SK-N-SH treated with all-trans-retinoic acid at 6 μM for 48 hours (cell line): ENCODE data around the gene PCARE.

Experiments used
- ATAC-seq: fragments of 200-7000 bp; cut with Tn5 transposase; 3 replicates; pipeline ENCODE4 v1.9.1; 2020; ENCODE audit warnings: mild to moderate bottlenecking, moderate library complexity
- ARNTL ChIP-seq: fragments of 450-650 bp; formaldehyde crosslinking; IDR thresholded peaks from 2 replicates; pipeline ENCODE4 v1.5.0; 2020; ENCODE audit warnings: low read depth, mild to moderate bottlenecking, moderate library complexity, borderline replicate concordance
- BACH2 ChIP-seq: fragments of 250-450 bp; sonication (Bioruptor Pico); IDR thresholded peaks from 2 replicates; pipeline ENCODE4 v1.9.0; 2021; ENCODE audit warnings: mild to moderate bottlenecking, borderline replicate concordance
- CREB5 ChIP-seq: fragments of 250-450 bp; sonication (Bioruptor Pico); IDR thresholded peaks from 2 replicates; pipeline ENCODE4 v1.5.1; 2020; ENCODE audit warnings: low read depth, mild to moderate bottlenecking, moderate library complexity
- CSDC2 ChIP-seq: fragments of 250-450 bp; sonication (Bioruptor Pico); IDR thresholded peaks from 2 replicates; pipeline ENCODE4 v1.5.0; 2020; ENCODE audit warnings: mild to moderate bottlenecking, moderate library complexity
- CSRNP3 ChIP-seq: fragments of 250-450 bp; sonication (Bioruptor Pico); IDR thresholded peaks from 2 replicates; pipeline ENCODE4 v1.5.1; 2021; ENCODE audit warnings: mild to moderate bottlenecking, moderate library complexity
- ESRRG ChIP-seq: fragments of 250-450 bp; sonication (Bioruptor Pico); IDR thresholded peaks from 2 replicates; pipeline ENCODE4 v1.6.1; 2021; ENCODE audit warnings: mild to moderate bottlenecking
- GLIS3 ChIP-seq: fragments of 250-450 bp; sonication (Bioruptor Pico); IDR thresholded peaks from 2 replicates; pipeline ENCODE4 v1.5.0; 2020; ENCODE audit warnings: mild to moderate bottlenecking, moderate library complexity
- ISL1 ChIP-seq: fragments of 250-450 bp; sonication (Bioruptor Pico); IDR thresholded peaks from 2 replicates; pipeline ENCODE4 v2.1.2; 2022; ENCODE audit warnings: mild to moderate bottlenecking, moderate library complexity
- OSR1 ChIP-seq: fragments of 250-450 bp; sonication (Bioruptor Pico); IDR thresholded peaks from 2 replicates; pipeline ENCODE4 v1.8.0; 2022; ENCODE audit warnings: moderate library complexity, mild to moderate bottlenecking, inconsistent platforms
- PATZ1 ChIP-seq: fragments of 250-450 bp; sonication (Bioruptor Pico); IDR thresholded peaks from 2 replicates; pipeline ENCODE4 v1.8.0; 2020; ENCODE audit warnings: mild to moderate bottlenecking, moderate library complexity, borderline replicate concordance
- POU6F1 ChIP-seq: fragments of 250-450 bp; sonication (Bioruptor Pico); IDR thresholded peaks from 2 replicates; pipeline ENCODE4 v1.8.0; 2021; ENCODE audit warnings: low read depth, mild to moderate bottlenecking, moderate library complexity, borderline replicate concordance
- PPARA ChIP-seq: fragments of 250-450 bp; sonication (Bioruptor Pico); IDR thresholded peaks from 2 replicates; pipeline ENCODE4 v1.5.0; 2020; ENCODE audit warnings: mild to moderate bottlenecking, borderline replicate concordance
- RARB ChIP-seq: fragments of 250-450 bp; sonication (Bioruptor Pico); IDR thresholded peaks from 2 replicates; pipeline ENCODE4 v1.8.0; 2021; ENCODE audit warnings: mild to moderate bottlenecking, moderate library complexity
- SNAI2 ChIP-seq: fragments of 250-450 bp; sonication (Bioruptor Pico); IDR thresholded peaks from 2 replicates; pipeline ENCODE4 v1.5.0; 2020; ENCODE audit warnings: mild to moderate bottlenecking, moderate library complexity
- TOX ChIP-seq: fragments of 250-450 bp; sonication (Bioruptor Pico); IDR thresholded peaks from 2 replicates; pipeline ENCODE4 v1.8.0; 2021; ENCODE audit warnings: mild to moderate bottlenecking, moderate library complexity, borderline replicate concordance
- TSHZ2 ChIP-seq: fragments of 250-450 bp; sonication (Bioruptor Pico); IDR thresholded peaks from 2 replicates; pipeline ENCODE4 v1.5.0; 2020; ENCODE audit warnings: mild to moderate bottlenecking, moderate library complexity
- ZC3H10 ChIP-seq: fragments of 250-450 bp; sonication (Bioruptor Pico); IDR thresholded peaks from 2 replicates; pipeline ENCODE4 v1.5.1; 2021; ENCODE audit warnings: mild to moderate bottlenecking, moderate library complexity
- ZFP3 ChIP-seq: fragments of 250-450 bp; sonication (Bioruptor Pico); IDR thresholded peaks from 2 replicates; pipeline ENCODE4 v1.5.0; 2020; ENCODE audit warnings: mild to moderate bottlenecking, moderate library complexity
- ZFP30 ChIP-seq: fragments of 450-650 bp; formaldehyde crosslinking; IDR thresholded peaks from 2 replicates; pipeline ENCODE4 v1.5.0; 2022; ENCODE audit warnings: mild to moderate bottlenecking, moderate library complexity
- ZNF565 ChIP-seq: fragments of 450-650 bp; formaldehyde crosslinking; conservative IDR thresholded peaks from 2 replicates; pipeline ENCODE4 v1.5.0; 2020; ENCODE audit warnings: low read depth, mild to moderate bottlenecking, moderate library complexity
- ZNF70 ChIP-seq: fragments of 450-650 bp; formaldehyde crosslinking; IDR thresholded peaks from 2 replicates; pipeline ENCODE4 v1.5.0; 2020; ENCODE audit warnings: mild to moderate bottlenecking, moderate library complexity
- ZNF8 ChIP-seq: fragments of 450-650 bp; formaldehyde crosslinking; IDR thresholded peaks from 2 replicates; pipeline ENCODE4 v1.5.0; 2020; ENCODE audit warnings: mild to moderate bottlenecking, moderate library complexity

PCARE gene

GRCh38 chr2:29055601-29056000 is 18.7 kb downstream of the PCARE start:
- ATAC-seq, result no peak
- TF ChIP-seq OSR1 (no peak), PPARA (CRISPR knock-in tag) (no peak), CSRNP3 (CRISPR knock-in tag) (no peak), ZFP30 (CRISPR knock-in tag) (no peak), CSDC2 (CRISPR knock-in tag) (no peak), ARNTL (no peak), CREB5 (CRISPR knock-in tag) (no peak), ISL1 (no peak), TOX (no peak)

- TF ChIP-seq TSHZ2 (CRISPR knock-in tag), result no peak
- no peak for TF ChIP-seq CREB5 (CRISPR knock-in tag)
- TF ChIP-seq ZFP3 (CRISPR knock-in tag), result no peak
- TF ChIP-seq PATZ1 (CRISPR knock-in tag), result no peak
- TF ChIP-seq OSR1, result no peak
- no peak for TF ChIP-seq BACH2 (CRISPR knock-in tag)
- no peak for TF ChIP-seq ZNF565 (CRISPR knock-in tag)
- TF ChIP-seq ARNTL, result no peak
- TF ChIP-seq ZNF70 (CRISPR knock-in tag), result no peak
- no peak for TF ChIP-seq ZC3H10 (CRISPR knock-in tag)
- ATAC-seq, result no peak
These were observed 19.9 kb downstream of the PCARE start for GRCh38 chr2:29054430-29054829.

- TF ChIP-seq GLIS3 (CRISPR knock-in tag) (no peak), BACH2 (CRISPR knock-in tag) (no peak), CSDC2 (CRISPR knock-in tag) (no peak), ZFP30 (CRISPR knock-in tag) (no peak), ESRRG (no peak), SNAI2 (CRISPR knock-in tag) (no peak), POU6F1 (CRISPR knock-in tag) (no peak), ARNTL (no peak), ZNF70 (CRISPR knock-in tag) (no peak), ZNF8 (CRISPR knock-in tag) (no peak), ISL1 (no peak), ZFP3 (CRISPR knock-in tag) (no peak), PATZ1 (CRISPR knock-in tag) (no peak), ZNF565 (CRISPR knock-in tag) (no peak), RARB (CRISPR knock-in tag) (no peak)
- ATAC-seq, result peak; percentile 37; the same call in 2 of the 3 replicates
These were observed 20.5 kb downstream of the PCARE start for GRCh38 chr2:29053670-29054400.
